Hepatocyte (in vitro differentiated cells): ENCODE results near the gene NOS3.

ENCODE experiments used
- CTCF ChIP-seq: fragments of 200-600 bp; sonication (generic); IDR thresholded peaks from 2 replicates; pipeline ENCODE4 v1.5.1; 2016; ENCODE audit warnings: antibody characterized with exemption, mild to moderate bottlenecking; ENCODE audit not compliant: poor library complexity
- EZH2 ChIP-seq: fragments of 200-600 bp; sonication (generic); IDR thresholded peaks from 2 replicates; pipeline ENCODE4 v1.6.1; 2016; ENCODE audit warnings: antibody characterized with exemption, mild to moderate bottlenecking, borderline replicate concordance
- EZH2phosphoT487 ChIP-seq: fragments of 200-600 bp; sonication (generic); IDR thresholded peaks from one replicate; pipeline ENCODE4 v1.6.1; 2018; ENCODE audit warnings: antibody characterized with exemption, mild to moderate bottlenecking, low read depth, moderate library complexity; ENCODE audit not compliant: unreplicated experiment, severe bottlenecking

GRCh38 chr7:150944066-150945042 is 46.5 kb upstream of the NOS3 start:
- no peak for TF ChIP-seq CTCF
- no peak for TF ChIP-seq EZH2
- TF ChIP-seq EZH2phosphoT487, result no peak
